SKM-1 (cell line): Measurements from ENCODE around the gene CCL1.

Experiments
- DNase-seq: peaks from one replicate; lab custom pipeline; 2025; ENCODE audit not compliant: unreplicated experiment; lab: John Stamatoyannopoulos, UW

The CCL1 gene

GRCh38 chr17:34383216-34383615 lies 20.2 kb upstream of the CCL1 start:
- DNase-seq: no peak

- no peak for DNase-seq
Measured at GRCh38 chr17:34382621-34383124, 19.6 kb upstream of the CCL1 start.

GRCh38 chr17:34379868-34380267 lies 16.8 kb upstream of the CCL1 start:
- no peak for DNase-seq

- peak; percentile 58 for DNase-seq
Measured at GRCh38 chr17:34378664-34379101, 15.7 kb upstream of the CCL1 start.

- DNase-seq: no peak
Measured at GRCh38 chr17:34377078-34377823, 14.2 kb upstream of the CCL1 start.

- no peak for DNase-seq
Measured at GRCh38 chr17:34375426-34375997, 12.5 kb upstream of the CCL1 start.

- no peak for DNase-seq
Measured at GRCh38 chr17:34374457-34374856, 11.4 kb upstream of the CCL1 start.

- DNase-seq: no peak
Measured at GRCh38 chr17:34371405-34372100, 8.5 kb upstream of the CCL1 start.

GRCh38 chr17:34370997-34371395 lies 8.0 kb upstream of the CCL1 start:
- no peak for DNase-seq

- DNase-seq: no peak
Measured at GRCh38 chr17:34370376-34370996, 7.5 kb upstream of the CCL1 start.

GRCh38 chr17:34369571-34369970 lies 6.5 kb upstream of the CCL1 start:
- DNase-seq: no peak

GRCh38 chr17:34368946-34369500 lies 6.0 kb upstream of the CCL1 start:
- DNase-seq: no peak

- DNase-seq: no peak
Measured at GRCh38 chr17:34368196-34368945, 5.3 kb upstream of the CCL1 start.

GRCh38 chr17:34367486-34368195 lies 4.6 kb upstream of the CCL1 start:
- DNase-seq: no peak

- no peak for DNase-seq
Measured at GRCh38 chr17:34366529-34367107, 3.6 kb upstream of the CCL1 start.

- no peak for DNase-seq
Measured at GRCh38 chr17:34366010-34366409, 3.0 kb upstream of the CCL1 start.

GRCh38 chr17:34365340-34365739 lies 2.3 kb upstream of the CCL1 start:
- no peak for DNase-seq

- no peak for DNase-seq
Measured at GRCh38 chr17:34364751-34365150, 1.7 kb upstream of the CCL1 start.

- peak; percentile 73 for DNase-seq
Measured at GRCh38 chr17:34361478-34362061, 1.5 kb downstream of the CCL1 start.
